CD4-positive, CD25-positive, alpha-beta regulatory T cell (primary cell): Measurements from ENCODE around the gene ZFPM1. TPM values are rescaled to one million over a fixed set of nuclear protein-coding genes. Genes with fewer than 3 reads are reported as not detected.
A peak's percentile ranks its signal among the peaks of the same experiment; 100 is the strongest.

ENCODE experiments used
- ATAC-seq, 2 donors: fragments of 150-1000 bp; cut with Tn5 transposase; one replicate each; pipeline ENCODE4 v1.10.0; 2021; ENCODE audit warnings: low read depth in 2 of 2, moderate number of reproducible peaks in 2 of 2, moderate library complexity in 1 of 2
- DNase-seq, 3 donors: peaks; one replicate each; pipeline versions ENCODE4 v3.0.0 to v3.0.0-alpha.2; 2012 to 2022; ENCODE audit warnings: mixed read lengths in 1 of 3
- H3K27ac ChIP-seq: one replicate; pipeline ENCODE4 v1.7.0; 2013; ENCODE audit warnings: mild to moderate bottlenecking, low read length; ENCODE audit not compliant: insufficient read depth, poor library complexity, severe bottlenecking
- H3K27me3 ChIP-seq: one replicate; pipeline ENCODE4 v1.7.0; 2013; ENCODE audit warnings: low read length; ENCODE audit not compliant: control insufficient read depth, insufficient read depth
- H3K36me3 ChIP-seq: one replicate; pipeline ENCODE4 v1.7.0; 2013; ENCODE audit warnings: mild to moderate bottlenecking, low read length, moderate library complexity; ENCODE audit not compliant: control insufficient read depth, insufficient read depth
- H3K4me1 ChIP-seq: 2 replicates; pipeline ENCODE4 v1.7.0; 2013; ENCODE audit warnings: mild to moderate bottlenecking, low read length; ENCODE audit not compliant: insufficient read depth, control insufficient read depth, poor library complexity, severe bottlenecking
- H3K4me3 ChIP-seq: one replicate; pipeline ENCODE4 v1.7.0; 2013; ENCODE audit warnings: low read depth, mild to moderate bottlenecking, low read length, moderate library complexity
- H3K9me3 ChIP-seq, 2 experiments: 1 replicate in 1 of 2; 2 replicates in 1 of 2; pipeline ENCODE4 v1.7.0; 2013; ENCODE audit warnings: low read length in 2 of 2, mild to moderate bottlenecking in 1 of 2, moderate library complexity in 1 of 2; ENCODE audit not compliant: control insufficient read depth in 2 of 2
- H3K27ac Mint-ChIP-seq, 3 donors: one replicate each; pipeline ENCODE4 v1.8.0; 2020 to 2022; ENCODE audit warnings: mild to moderate bottlenecking in 3 of 3, mixed read lengths in 3 of 3, moderate library complexity in 2 of 3
- H3K27me3 Mint-ChIP-seq: one replicate; pipeline ENCODE4 v1.8.0; 2022; ENCODE audit warnings: mild to moderate bottlenecking, mixed read lengths
- H3K36me3 Mint-ChIP-seq: one replicate; pipeline ENCODE4 v1.8.0; 2020; ENCODE audit warnings: mixed read lengths
- H3K4me1 Mint-ChIP-seq, 4 donors: one replicate each; pipeline ENCODE4 v1.8.0; 2020 to 2022; ENCODE audit warnings: mixed read lengths in 4 of 4, mild to moderate bottlenecking in 1 of 4
- H3K4me3 Mint-ChIP-seq, 4 donors: one replicate each; pipeline ENCODE4 v1.8.0; 2020 to 2022; ENCODE audit warnings: mild to moderate bottlenecking in 4 of 4, mixed read lengths in 4 of 4, moderate library complexity in 3 of 4
- H3K9me3 Mint-ChIP-seq, 7 donors: one replicate each; pipeline ENCODE4 v1.8.0; 2020 to 2022; ENCODE audit warnings: mixed read lengths in 7 of 7, mild to moderate bottlenecking in 3 of 7, moderate library complexity in 2 of 7
- polyA plus RNA-seq, 4 donors: library from polyadenylated mRNA; unstranded; fragments of 300-500 nt; fragmentation: Illumina TruSeq; gene quantifications; one replicate each; pipeline ENCODE4 v1.2.3, GENCODE V29; 2021
- total RNA-seq: library from RNA; stranded (reverse); gene quantifications from one replicate; pipeline ENCODE4 v1.2.3, GENCODE V29; 2022

The ZFPM1 gene
- total and polyA plus RNA-seq, 5 donors from 2014 or later: 0.07 to 30.2 (median 0.16) TPM

DNA sequence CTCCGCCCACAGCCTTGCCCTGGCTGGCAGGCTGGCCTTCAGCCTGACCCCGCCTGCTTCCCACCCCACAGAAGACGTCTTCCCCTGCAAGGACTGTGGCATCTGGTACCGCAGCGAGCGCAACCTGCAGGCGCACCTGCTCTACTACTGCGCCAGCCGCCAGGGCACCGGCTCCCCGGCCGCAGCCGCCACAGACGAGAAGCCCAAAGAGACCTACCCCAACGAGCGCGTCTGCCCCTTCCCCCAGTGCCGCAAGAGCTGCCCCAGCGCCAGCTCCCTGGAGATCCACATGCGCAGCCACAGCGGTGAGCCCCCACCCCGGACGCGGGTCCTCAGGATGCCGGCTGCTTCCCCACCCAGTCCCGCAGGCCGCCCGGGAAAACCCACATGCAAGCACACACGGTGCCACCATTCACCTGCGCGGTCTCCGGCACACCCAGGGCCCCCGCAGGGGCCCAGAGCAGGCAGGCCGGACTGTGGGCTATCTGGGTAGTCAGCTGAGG is 78.9 kb downstream of the ZFPM1 start:
- H3K27me3 ChIP-seq: no peaks in the 10 kb centered on the region
- peaks cover 14% of the 10 kb centered on the region for H3K4me1 ChIP-seq
- peaks cover 0 to 1% (median 0%) of the 10 kb centered on the region in 7 donors for H3K9me3 Mint-ChIP-seq
- no peaks in the 10 kb centered on the region for H3K27me3 Mint-ChIP-seq
- no peaks in the 10 kb centered on the region for H3K9me3 ChIP-seq
- H3K36me3 Mint-ChIP-seq: no peaks in the 10 kb centered on the region
- ATAC-seq: no peak
- H3K4me3 ChIP-seq: no peak overlapping the region
- H3K27ac Mint-ChIP-seq: no peak overlapping the region
- no peaks in the 10 kb centered on the region for H3K36me3 ChIP-seq
- H3K4me1 Mint-ChIP-seq: peaks cover 0 to 14% (median 7%) of the 10 kb centered on the region in 4 donors
- no peak for DNase-seq
- H3K27ac ChIP-seq: no peak overlapping the region
- peak overlapping the region in 1 of 4 donors; percentile 38 for H3K4me3 Mint-ChIP-seq

DNA sequence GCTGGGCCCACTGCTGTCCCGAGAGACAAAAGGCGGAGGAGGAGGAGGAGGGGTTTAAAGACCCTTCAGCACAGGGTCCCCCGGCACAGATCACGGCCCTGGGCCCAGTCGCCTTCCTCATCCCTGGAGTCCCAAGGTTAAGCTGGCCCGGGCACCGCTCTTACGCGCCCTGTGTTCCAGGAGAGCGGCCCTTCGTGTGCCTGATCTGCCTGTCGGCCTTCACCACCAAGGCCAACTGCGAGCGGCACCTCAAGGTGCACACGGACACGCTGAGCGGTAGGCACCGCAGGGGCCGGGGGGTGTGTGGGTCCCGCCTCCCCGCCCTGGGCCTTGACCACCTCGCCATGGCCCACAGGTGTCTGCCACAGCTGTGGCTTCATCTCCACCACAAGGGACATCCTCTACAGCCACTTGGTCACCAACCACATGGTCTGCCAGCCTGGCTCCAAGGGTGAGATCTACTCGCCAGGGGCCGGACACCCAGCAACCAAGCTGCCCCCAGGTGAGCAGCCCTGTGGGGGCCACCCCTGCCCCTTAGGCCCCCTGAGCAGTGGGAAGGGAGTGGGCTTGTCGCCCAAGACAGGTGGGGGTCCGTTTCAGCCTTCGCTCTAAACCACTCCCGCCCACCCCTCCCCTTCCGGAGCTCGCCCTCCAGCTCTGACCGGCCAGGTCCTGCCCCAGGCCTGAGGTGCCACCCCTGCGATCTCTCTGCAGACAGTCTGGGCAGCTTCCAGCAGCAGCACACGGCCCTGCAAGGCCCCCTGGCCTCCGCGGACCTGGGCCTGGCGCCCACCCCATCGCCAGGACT is 79.6 kb downstream of the ZFPM1 start:
- no peak overlapping the region for H3K27ac Mint-ChIP-seq
- peaks cover 0 to 1% (median 0%) of the 10 kb centered on the region in 7 donors for H3K9me3 Mint-ChIP-seq
- no peak overlapping the region for H3K4me3 Mint-ChIP-seq
- Histone ChIP-seq H3K27ac (no peak overlapping the region), H3K4me3 (no peak overlapping the region), H3K4me1 (peaks cover 10% of the 10 kb centered on the region), H3K9me3 (no peaks in the 10 kb centered on the region), H3K36me3 (no peaks in the 10 kb centered on the region), H3K27me3 (no peaks in the 10 kb centered on the region)
- DNase-seq (no peak), ATAC-seq (no peak)
- H3K4me1 Mint-ChIP-seq: peaks cover 0 to 14% (median 7%) of the 10 kb centered on the region in 4 donors
- no peaks in the 10 kb centered on the region for H3K27me3 Mint-ChIP-seq
- no peaks in the 10 kb centered on the region for H3K36me3 Mint-ChIP-seq

DNA sequence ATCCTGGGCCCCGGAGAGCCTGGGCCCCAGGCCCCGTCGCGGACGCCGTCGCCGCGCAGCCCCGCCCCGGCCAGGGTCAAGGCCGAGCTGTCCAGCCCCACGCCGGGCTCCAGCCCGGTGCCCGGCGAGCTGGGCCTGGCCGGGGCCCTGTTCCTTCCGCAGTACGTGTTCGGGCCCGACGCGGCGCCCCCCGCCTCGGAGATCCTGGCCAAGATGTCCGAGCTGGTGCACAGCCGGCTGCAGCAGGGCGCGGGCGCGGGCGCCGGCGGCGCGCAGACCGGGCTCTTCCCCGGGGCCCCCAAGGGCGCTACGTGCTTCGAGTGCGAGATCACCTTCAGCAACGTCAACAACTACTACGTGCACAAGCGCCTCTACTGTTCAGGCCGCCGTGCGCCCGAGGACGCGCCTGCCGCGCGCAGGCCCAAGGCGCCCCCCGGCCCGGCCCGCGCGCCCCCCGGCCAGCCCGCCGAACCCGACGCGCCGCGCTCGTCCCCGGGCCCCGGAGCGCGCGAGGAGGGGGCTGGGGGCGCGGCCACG is 80.4 kb downstream of the ZFPM1 start:
- no peaks in the 10 kb centered on the region for H3K36me3 Mint-ChIP-seq
- H3K9me3 Mint-ChIP-seq: peaks cover 0 to 1% (median 0%) of the 10 kb centered on the region in 7 donors
- H3K27me3 Mint-ChIP-seq: peaks cover 7% of the 10 kb centered on the region
- Histone ChIP-seq H3K36me3 (no peaks in the 10 kb centered on the region), H3K4me3 (no peak overlapping the region), H3K9me3 (no peaks in the 10 kb centered on the region), H3K4me1 (peaks cover 10% of the 10 kb centered on the region), H3K27me3 (no peaks in the 10 kb centered on the region), H3K27ac (no peak overlapping the region)
- no peak for ATAC-seq
- no peak for DNase-seq
- H3K4me3 Mint-ChIP-seq: no peak overlapping the region
- H3K4me1 Mint-ChIP-seq: peaks cover 0 to 14% (median 7%) of the 10 kb centered on the region in 4 donors
- no peak overlapping the region for H3K27ac Mint-ChIP-seq

DNA sequence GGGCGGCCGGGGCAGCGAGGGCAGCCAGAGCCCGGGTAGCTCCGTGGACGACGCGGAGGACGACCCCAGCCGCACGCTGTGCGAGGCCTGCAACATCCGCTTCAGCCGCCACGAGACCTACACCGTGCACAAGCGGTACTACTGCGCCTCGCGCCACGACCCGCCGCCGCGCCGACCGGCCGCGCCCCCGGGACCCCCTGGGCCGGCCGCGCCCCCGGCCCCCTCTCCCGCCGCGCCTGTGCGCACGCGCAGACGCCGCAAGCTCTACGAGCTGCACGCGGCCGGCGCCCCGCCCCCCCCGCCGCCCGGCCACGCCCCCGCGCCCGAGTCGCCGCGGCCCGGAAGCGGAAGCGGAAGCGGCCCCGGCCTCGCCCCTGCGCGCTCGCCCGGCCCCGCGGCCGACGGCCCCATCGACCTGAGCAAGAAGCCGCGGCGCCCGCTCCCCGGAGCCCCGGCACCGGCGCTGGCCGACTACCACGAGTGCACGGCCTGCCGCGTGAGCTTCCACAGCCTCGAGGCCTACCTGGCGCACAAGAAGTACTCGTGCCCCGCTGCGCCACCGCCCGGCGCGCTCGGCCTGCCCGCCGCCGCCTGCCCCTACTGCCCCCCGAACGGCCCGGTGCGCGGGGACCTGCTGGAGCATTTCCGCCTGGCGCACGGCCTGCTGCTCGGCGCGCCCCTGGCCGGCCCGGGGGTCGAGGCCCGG is 81.0 kb downstream of the ZFPM1 start:
- H3K27ac Mint-ChIP-seq: no peak overlapping the region
- Histone ChIP-seq H3K27ac (peak overlapping the region; percentile 65), H3K9me3 (no peaks in the 10 kb centered on the region), H3K4me1 (peaks cover 10% of the 10 kb centered on the region), H3K36me3 (no peaks in the 10 kb centered on the region), H3K4me3 (no peak overlapping the region), H3K27me3 (no peaks in the 10 kb centered on the region)
- H3K36me3 Mint-ChIP-seq: no peaks in the 10 kb centered on the region
- peaks cover 7% of the 10 kb centered on the region for H3K27me3 Mint-ChIP-seq
- peak; percentile 73 to 79 (median 78) for DNase-seq
- peaks cover 0 to 14% (median 7%) of the 10 kb centered on the region in 4 donors for H3K4me1 Mint-ChIP-seq
- H3K9me3 Mint-ChIP-seq: no peaks in the 10 kb centered on the region
- H3K4me3 Mint-ChIP-seq: peak overlapping the region in 1 of 4 donors; percentile 31
- peak; percentile 77 to 81 for ATAC-seq

DNA sequence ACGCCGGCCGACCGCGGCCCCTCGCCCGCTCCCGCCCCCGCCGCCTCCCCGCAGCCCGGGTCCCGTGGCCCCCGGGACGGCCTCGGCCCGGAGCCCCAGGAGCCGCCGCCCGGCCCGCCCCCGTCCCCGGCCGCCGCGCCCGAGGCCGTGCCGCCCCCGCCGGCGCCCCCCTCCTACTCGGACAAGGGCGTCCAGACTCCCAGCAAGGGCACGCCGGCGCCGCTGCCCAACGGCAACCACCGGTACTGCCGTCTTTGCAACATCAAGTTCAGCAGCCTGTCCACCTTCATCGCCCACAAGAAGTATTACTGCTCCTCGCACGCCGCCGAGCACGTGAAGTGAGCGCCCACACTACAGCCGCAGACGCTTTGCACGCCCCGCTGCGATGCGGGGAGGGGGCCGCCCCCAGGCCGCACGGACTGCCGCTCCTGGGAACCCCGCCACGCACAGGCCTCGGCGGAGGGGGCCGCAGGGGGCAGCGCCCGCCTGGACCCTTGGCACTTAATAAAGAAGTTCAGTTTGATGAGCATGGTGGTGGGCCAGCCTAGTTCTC is 81.6 kb downstream of the ZFPM1 start:
- no peaks in the 10 kb centered on the region for H3K36me3 ChIP-seq
- Mint-ChIP-seq H3K4me1 (peaks cover 0 to 14% (median 7%) of the 10 kb centered on the region in 4 donors), H3K36me3 (no peaks in the 10 kb centered on the region), H3K4me3 (peak overlapping the region; percentile 61 to 83 (median 68)), H3K9me3 (no peaks in the 10 kb centered on the region), H3K27me3 (peaks cover 7% of the 10 kb centered on the region), H3K27ac (no peak overlapping the region)
- H3K27me3 ChIP-seq: no peaks in the 10 kb centered on the region
- no peak overlapping the region for H3K4me3 ChIP-seq
- no peak overlapping the region for H3K27ac ChIP-seq
- ATAC-seq (peak in 1 of 2 donors; percentile 10), DNase-seq (peak in 1 of 3 donors; percentile 53)
- H3K4me1 ChIP-seq: peaks cover 10% of the 10 kb centered on the region
- H3K9me3 ChIP-seq: no peaks in the 10 kb centered on the region

DNA sequence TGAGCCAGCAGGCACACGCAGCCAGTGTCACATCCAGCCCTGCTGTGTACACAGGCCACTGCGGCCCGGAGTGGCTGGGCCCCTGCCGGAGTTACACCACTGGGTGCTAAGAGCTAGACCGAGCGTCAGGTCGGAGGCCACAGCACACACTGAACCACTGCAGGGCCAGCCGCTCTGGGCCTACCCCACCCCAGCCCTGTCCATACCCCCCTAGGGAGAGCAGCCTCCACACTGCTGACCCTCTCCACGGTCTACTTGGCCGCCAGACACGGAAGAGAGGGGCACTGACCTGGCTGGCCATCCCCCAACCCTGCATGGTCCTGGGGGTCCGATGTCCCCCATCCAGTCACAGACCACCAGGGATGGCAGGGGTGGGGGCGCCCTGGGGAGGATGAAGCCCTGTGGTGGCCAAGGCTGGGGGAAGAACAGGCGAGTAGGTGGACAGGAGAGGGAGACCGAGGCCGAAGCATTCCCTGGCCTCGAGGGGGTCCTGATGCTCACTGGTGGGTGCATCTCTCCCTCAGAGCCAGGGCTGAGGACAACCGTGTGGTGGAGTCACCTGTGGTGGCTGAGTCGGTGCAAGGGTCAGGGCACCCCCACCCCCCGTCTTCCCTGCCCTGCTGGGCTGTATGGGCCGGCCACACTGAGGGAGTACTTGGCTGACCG is 82.2 kb downstream of the ZFPM1 start:
- Mint-ChIP-seq H3K4me1 (peaks cover 0 to 14% (median 7%) of the 10 kb centered on the region in 4 donors), H3K36me3 (no peaks in the 10 kb centered on the region), H3K27me3 (peaks cover 7% of the 10 kb centered on the region), H3K27ac (peak overlapping the region in 2 of 3 donors; percentile 73 to 75), H3K9me3 (no peaks in the 10 kb centered on the region), H3K4me3 (peak overlapping the region; percentile 81 to 91 (median 86))
- Histone ChIP-seq H3K4me3 (no peak overlapping the region), H3K27ac (no peak overlapping the region), H3K9me3 (no peaks in the 10 kb centered on the region), H3K4me1 (peaks cover 10% of the 10 kb centered on the region), H3K36me3 (no peaks in the 10 kb centered on the region), H3K27me3 (no peaks in the 10 kb centered on the region)
- ATAC-seq (no peak), DNase-seq (no peak)

DNA sequence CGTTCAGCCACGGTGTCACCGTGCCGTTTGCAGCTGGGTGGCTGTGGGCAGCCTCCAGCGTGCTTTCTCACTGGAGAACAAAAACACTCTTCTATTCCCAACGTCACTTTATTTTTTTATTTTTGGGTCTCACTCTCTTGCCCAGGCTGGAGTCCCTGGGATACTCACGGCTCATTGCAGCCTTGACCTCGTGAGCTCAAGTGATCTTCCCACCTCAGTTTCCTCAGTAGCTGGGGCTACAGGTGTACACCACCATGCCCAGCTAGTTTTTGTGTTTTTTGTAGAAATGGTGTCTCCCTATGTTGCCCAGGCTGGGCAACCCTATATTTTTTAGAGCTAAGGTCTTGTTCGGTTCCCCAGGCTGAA is 82.8 kb downstream of the ZFPM1 start:
- H3K27me3 Mint-ChIP-seq: peaks cover 7% of the 10 kb centered on the region
- H3K4me1 ChIP-seq: peaks cover 10% of the 10 kb centered on the region
- H3K36me3 Mint-ChIP-seq: no peaks in the 10 kb centered on the region

More for the DNA sequence above, 82.8 kb downstream of the ZFPM1 start:
- no peak overlapping the region for H3K4me3 ChIP-seq
- H3K9me3 ChIP-seq: no peaks in the 10 kb centered on the region
- peak overlapping the region; percentile 73 to 85 (median 75) for H3K27ac Mint-ChIP-seq
- H3K4me3 Mint-ChIP-seq: peak overlapping the region; percentile 81 to 91 (median 86)
- no peaks in the 10 kb centered on the region for H3K9me3 Mint-ChIP-seq
- H3K36me3 ChIP-seq: no peaks in the 10 kb centered on the region
- no peak for DNase-seq
- no peak overlapping the region for H3K27ac ChIP-seq
- H3K27me3 ChIP-seq: no peaks in the 10 kb centered on the region
- ATAC-seq: no peak
- peaks cover 0 to 14% (median 7%) of the 10 kb centered on the region in 4 donors for H3K4me1 Mint-ChIP-seq
